ENCODE measurements around the gene KIFAP3.

The KIFAP3 gene

GRCh38 chr1:169949139-169949538 lies 125.4 kb downstream of the KIFAP3 start:
- no peak overlapping the region for H3K4me3 ChIP-seq (ENCODE audit: low read depth, low read length)
- no peaks in the 10 kb centered on the region for H3K36me3 ChIP-seq
- no peaks in the 10 kb centered on the region for H3K27me3 ChIP-seq
- DNase-seq, result no peak
- H3K9me3 ChIP-seq, result no peaks in the 10 kb centered on the region
- TF ChIP-seq, protein P1, sequence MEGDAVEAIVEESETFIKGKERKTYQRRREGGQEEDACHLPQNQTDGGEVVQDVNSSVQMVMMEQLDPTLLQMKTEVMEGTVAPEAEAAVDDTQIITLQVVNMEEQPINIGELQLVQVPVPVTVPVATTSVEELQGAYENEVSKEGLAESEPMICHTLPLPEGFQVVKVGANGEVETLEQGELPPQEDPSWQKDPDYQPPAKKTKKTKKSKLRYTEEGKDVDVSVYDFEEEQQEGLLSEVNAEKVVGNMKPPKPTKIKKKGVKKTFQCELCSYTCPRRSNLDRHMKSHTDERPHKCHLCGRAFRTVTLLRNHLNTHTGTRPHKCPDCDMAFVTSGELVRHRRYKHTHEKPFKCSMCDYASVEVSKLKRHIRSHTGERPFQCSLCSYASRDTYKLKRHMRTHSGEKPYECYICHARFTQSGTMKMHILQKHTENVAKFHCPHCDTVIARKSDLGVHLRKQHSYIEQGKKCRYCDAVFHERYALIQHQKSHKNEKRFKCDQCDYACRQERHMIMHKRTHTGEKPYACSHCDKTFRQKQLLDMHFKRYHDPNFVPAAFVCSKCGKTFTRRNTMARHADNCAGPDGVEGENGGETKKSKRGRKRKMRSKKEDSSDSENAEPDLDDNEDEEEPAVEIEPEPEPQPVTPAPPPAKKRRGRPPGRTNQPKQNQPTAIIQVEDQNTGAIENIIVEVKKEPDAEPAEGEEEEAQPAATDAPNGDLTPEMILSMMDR (IDR thresholded peaks at IDR 0.05; ENCODE audit: low read depth, low read length), result no peak
- H3K4me1 ChIP-seq, result no peaks in the 10 kb centered on the region

DNA sequence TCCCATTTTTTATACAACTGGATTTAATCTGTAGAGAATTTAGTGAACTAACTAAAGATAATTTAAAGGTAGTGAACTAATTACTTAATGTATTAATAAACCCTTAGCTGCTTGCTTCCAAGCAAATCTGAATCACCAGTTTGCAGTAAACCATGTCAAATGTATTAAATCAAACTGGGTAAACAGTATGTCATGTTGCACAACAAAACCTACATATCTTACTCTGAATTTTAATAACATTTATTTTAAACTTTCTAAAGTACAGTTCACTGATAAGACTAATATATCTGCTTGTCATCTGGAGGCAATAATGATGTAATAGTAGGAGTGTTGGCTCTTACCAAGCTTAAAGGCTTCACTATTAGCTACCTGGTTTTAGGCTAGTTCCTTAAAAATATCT lies 128.3 kb downstream of the KIFAP3 start:
- TF ChIP-seq, protein P1 (IDR thresholded peaks at IDR 0.05; ENCODE audit: low read depth, low read length), result no peak
- H3K4me1 ChIP-seq, result no peaks in the 10 kb centered on the region

DNA sequence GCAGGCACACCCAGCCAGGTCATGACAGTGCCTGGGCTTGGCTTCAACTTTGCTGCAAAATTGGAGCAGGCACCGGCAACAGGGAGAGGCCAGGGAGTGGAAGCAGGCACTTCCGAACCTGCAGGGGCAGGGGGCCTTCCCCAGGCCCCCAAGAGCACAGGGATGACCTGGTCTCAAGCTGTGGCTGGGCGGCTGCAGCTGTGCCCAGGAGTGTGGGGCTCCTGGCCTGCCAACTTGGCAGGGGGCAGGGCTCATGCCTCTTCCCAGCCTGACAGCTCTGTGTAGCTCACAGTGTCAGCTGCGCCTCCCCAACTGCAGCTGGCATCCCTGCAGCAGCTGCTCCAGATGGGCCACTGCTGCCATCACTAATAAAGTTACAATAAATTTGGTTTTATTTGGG lies 129.3 kb downstream of the KIFAP3 start:
- no peak overlapping the region for H3K4me3 ChIP-seq (ENCODE audit: low read depth, low read length)
- no peaks in the 10 kb centered on the region for H3K4me1 ChIP-seq
- no peaks in the 10 kb centered on the region for H3K36me3 ChIP-seq
- DNase-seq, result peak; percentile 45
- TF ChIP-seq, protein P1 (IDR thresholded peaks at IDR 0.05; ENCODE audit: low read depth, low read length), result no peak
- no peaks in the 10 kb centered on the region for H3K27me3 ChIP-seq
- no peaks in the 10 kb centered on the region for H3K9me3 ChIP-seq

More for the DNA sequence above, 128.3 kb downstream of the KIFAP3 start:
- no peak overlapping the region for H3K4me3 ChIP-seq (ENCODE audit: low read depth, low read length)
- H3K27me3 ChIP-seq, result no peaks in the 10 kb centered on the region
- H3K36me3 ChIP-seq, result no peaks in the 10 kb centered on the region
- no peaks in the 10 kb centered on the region for H3K9me3 ChIP-seq
- DNase-seq, result no peak

GRCh38 chr1:169944621-169945020 lies 129.9 kb downstream of the KIFAP3 start:
- H3K4me1 ChIP-seq, result no peaks in the 10 kb centered on the region
- no peaks in the 10 kb centered on the region for H3K36me3 ChIP-seq
- H3K9me3 ChIP-seq, result no peaks in the 10 kb centered on the region
- H3K4me3 ChIP-seq (ENCODE audit: low read depth, low read length), result no peak overlapping the region
- no peaks in the 10 kb centered on the region for H3K27me3 ChIP-seq
- TF ChIP-seq, protein P1 (IDR thresholded peaks at IDR 0.05; ENCODE audit: low read depth, low read length), result no peak
- no peak for DNase-seq

GRCh38 chr1:169943963-169944526 lies 130.4 kb downstream of the KIFAP3 start:
- no peaks in the 10 kb centered on the region for H3K36me3 ChIP-seq
- no peak overlapping the region for H3K4me3 ChIP-seq (ENCODE audit: low read depth, low read length)
- H3K9me3 ChIP-seq, result no peaks in the 10 kb centered on the region
- no peaks in the 10 kb centered on the region for H3K27me3 ChIP-seq
- DNase-seq, result no peak
- H3K4me1 ChIP-seq, result no peaks in the 10 kb centered on the region
- TF ChIP-seq, protein P1 (IDR thresholded peaks at IDR 0.05; ENCODE audit: low read depth, low read length), result no peak

GRCh38 chr1:169941982-169942830 lies 132.3 kb downstream of the KIFAP3 start:
- Histone ChIP-seq H3K9me3 (no peaks in the 10 kb centered on the region), H3K36me3 (no peaks in the 10 kb centered on the region), H3K27me3 (no peaks in the 10 kb centered on the region), H3K4me3 (ENCODE audit: low read depth, low read length) (no peak overlapping the region), H3K4me1 (no peaks in the 10 kb centered on the region)
- no peak for DNase-seq
- TF ChIP-seq, protein P1 (IDR thresholded peaks at IDR 0.05; ENCODE audit: low read depth, low read length), result no peak
